Stimulated activated CD4-positive, alpha-beta T cell treated with anti-CD3 and anti-CD28 coated beads, TNF-alpha, amount 100 ng/mL, for 4 hours (primary cell): ENCODE data around the gene SERTAD1.
"Not testable (repeated sequence)": the region's sequence is repeated elsewhere in the genome, so short reads cannot be mapped to it uniquely, and the experiment has no call there.

ENCODE experiments used
- DNase-seq, 3 experiments: peaks; one replicate each; pipeline ENCODE4 v3.0.0-alpha.2; 2020; ENCODE audit warnings: low read depth in 3 of 3

SERTAD1 gene

GRCh38 chr19:40425450-40426287 is at the start of gene SERTAD1:
SERTAD1 (minus strand) TSS chr19:40425992; CDS start chr19:40423546, 2,446 bp downstream.
- DNase-seq: peak; percentile 99 to 100 (median 100)

- DNase-seq: no peak
These were observed 48.9 kb upstream of the SERTAD1 start for GRCh38 chr19:40474737-40475136.

GRCh38 chr19:40472516-40472915 is 46.7 kb upstream of the SERTAD1 start:
- DNase-seq: no peak

GRCh38 chr19:40471111-40471510 is 45.3 kb upstream of the SERTAD1 start:
- no peak for DNase-seq

GRCh38 chr19:40469011-40469410 is 43.2 kb upstream of the SERTAD1 start:
- no peak for DNase-seq

GRCh38 chr19:40466985-40467734 is 41.4 kb upstream of the SERTAD1 start, which contains the start of gene SPTBN4:
SPTBN4 (plus strand) TSS chr19:40467001; CDS start chr19:40472622, 5,621 bp downstream.
- peak in 1 of 3 experiments; percentile 10 for DNase-seq

GRCh38 chr19:40466219-40466984 is 40.6 kb upstream of the SERTAD1 start:
- peak; percentile 47 to 71 (median 69) for DNase-seq

- DNase-seq: peak; percentile 99 to 100 (median 99)
These were observed 39.9 kb upstream of the SERTAD1 start, which contains the start of gene BLVRB for GRCh38 chr19:40465557-40466218. BLVRB (minus strand) TSS chr19:40465745; CDS start chr19:40465688, 57 bp downstream.

GRCh38 chr19:40465025-40465556 is 39.3 kb upstream of the SERTAD1 start:
- DNase-seq: no peak

GRCh38 chr19:40464059-40465024 is 38.5 kb upstream of the SERTAD1 start:
- DNase-seq: peak; percentile 52 to 64 (median 64)

- not testable (repeated sequence) for DNase-seq
These were observed 37.8 kb upstream of the SERTAD1 start for GRCh38 chr19:40463587-40464037.

- no peak for DNase-seq
These were observed 36.0 kb upstream of the SERTAD1 start for GRCh38 chr19:40461669-40462221.

- no peak for DNase-seq
These were observed 34.4 kb upstream of the SERTAD1 start for GRCh38 chr19:40460185-40460584.

- no peak for DNase-seq
These were observed 32.8 kb upstream of the SERTAD1 start for GRCh38 chr19:40458597-40458974.

- DNase-seq: no peak
These were observed 32.3 kb upstream of the SERTAD1 start for GRCh38 chr19:40457953-40458596.

- no peak for DNase-seq
These were observed 31.3 kb upstream of the SERTAD1 start for GRCh38 chr19:40457048-40457447.

- not testable (repeated sequence) for DNase-seq
These were observed 28.2 kb upstream of the SERTAD1 start for GRCh38 chr19:40453943-40454342.

- DNase-seq: no peak
These were observed 27.5 kb upstream of the SERTAD1 start for GRCh38 chr19:40453151-40453735.
